D721Med (cell line): ENCODE data around the gene UNCX.
"Not testable (repeated sequence)": the region's sequence is repeated elsewhere in the genome, so short reads cannot be mapped to it uniquely, and the experiment has no call there.

Experiments
- DNase-seq: peaks from one replicate; pipeline ENCODE4 v3.0.0; 2011; ENCODE audit warnings: low spot score; ENCODE audit not compliant: insufficient read length
- FAIRE-seq: peaks from 2 replicates; lab custom pipeline; 2011; peaks lifted over from hg19 to GRCh38; lab: Jason Lieb, UNC
- CTCF ChIP-seq: IDR thresholded peaks from 2 replicates; pipeline ENCODE4 v1.5.1; 2012; ENCODE audit warnings: mild to moderate bottlenecking, control low read depth; ENCODE audit not compliant: insufficient read depth; ENCODE audit errors: missing control alignments

UNCX gene

GRCh38 chr7:1232623-1233332 lies at the start of gene UNCX:
Gene UNCX (plus strand): TSS chr7:1232872. CDS start chr7:1233018, 146 bp downstream.
- no peak for FAIRE-seq
- no peak for TF ChIP-seq CTCF
- peak; percentile 86 for DNase-seq

DNA sequence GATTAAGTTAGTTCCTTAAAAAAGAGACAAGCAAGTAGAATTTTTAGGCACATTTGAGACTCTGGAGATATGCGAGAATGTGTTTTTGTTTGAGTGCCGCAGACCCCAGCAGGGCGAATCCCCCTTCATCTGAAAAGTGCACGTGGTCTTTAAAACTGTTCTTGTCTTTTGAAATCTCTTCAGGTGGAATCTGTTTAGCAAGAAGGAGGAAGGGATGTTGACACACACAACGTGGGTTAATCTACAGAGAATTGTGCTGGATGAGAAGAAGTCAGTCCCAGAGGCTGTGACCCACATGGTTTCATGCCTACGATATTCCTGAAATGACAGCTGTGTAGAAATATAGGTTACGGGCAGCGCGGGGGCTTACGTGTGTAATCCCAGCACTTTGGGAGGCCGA lies 45.5 kb upstream of the UNCX start:
- no peak for FAIRE-seq
- DNase-seq, result no peak
- TF ChIP-seq CTCF, result no peak

DNA sequence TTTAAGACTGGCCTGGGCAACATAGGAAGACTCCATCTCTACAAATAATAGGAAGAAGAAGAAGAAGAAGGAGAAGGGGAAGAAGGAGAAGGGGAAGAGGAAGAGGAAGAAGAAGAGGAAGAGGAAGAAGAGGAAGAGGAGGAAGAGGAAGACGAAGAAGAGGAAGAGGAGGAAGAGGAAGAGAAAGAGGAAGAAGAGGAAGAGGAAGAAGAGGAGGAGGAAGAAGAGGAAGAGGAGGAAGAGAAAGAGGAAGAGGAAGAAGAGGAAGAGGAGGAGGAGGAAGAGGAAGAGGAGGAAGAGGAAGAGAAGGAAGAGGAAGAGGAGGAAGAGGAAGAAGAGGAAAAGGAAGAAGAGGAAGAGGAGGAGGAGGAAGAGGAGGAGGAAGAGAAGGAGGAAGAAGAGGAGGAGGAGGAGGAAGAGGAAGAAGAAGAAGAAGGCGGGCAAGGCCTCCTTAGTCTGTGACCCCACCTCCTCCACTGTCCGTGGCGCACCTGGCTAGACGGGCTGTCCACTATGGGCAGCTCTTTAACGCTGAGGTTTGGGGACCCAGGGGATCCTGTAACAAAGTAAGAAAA lies 43.9 kb upstream of the UNCX start:
- FAIRE-seq (no peak), DNase-seq (no peak)
- TF ChIP-seq CTCF, result no peak

DNA sequence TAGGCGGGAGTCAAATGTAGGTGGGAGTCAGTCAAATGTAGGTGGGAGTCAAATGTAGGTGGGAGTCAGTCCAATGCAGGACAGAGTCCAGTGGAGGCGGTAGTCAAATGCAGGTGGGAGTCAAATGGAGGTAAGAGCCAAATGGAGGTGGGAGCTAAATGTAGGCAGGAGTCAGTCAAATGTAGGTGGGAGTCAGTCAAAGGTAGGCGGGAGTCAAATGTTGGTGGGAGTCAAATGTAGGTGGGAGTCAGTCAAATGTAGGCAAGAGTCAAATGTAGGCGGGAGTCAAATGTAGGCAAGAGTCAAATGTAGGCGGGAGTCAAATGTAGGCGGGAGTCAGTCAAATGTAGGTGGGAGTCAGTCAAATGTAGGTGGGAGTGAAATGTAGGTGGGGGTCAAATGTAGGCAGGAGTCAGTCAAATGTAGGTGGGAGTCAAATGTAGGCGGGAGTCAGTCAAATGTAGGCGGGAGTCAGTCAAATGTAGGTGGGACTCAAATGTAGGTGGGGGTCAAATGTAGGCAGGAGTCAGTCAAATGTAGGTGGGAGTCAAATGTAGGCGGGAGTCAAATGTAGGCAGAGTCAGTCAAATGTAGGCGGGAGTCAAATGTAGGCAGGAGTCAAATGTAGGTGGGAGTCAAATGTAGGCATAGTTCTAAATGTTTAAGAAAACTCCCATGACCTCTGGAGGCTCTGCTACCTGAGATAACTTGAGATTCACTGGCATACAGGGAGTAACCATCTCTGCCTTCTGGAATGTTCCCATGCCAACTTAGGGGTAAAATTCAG lies 42.5 kb upstream of the UNCX start:
- no peak for TF ChIP-seq CTCF
- FAIRE-seq (no peak), DNase-seq (no peak)

- DNase-seq (no peak), FAIRE-seq (no peak)
- no peak for TF ChIP-seq CTCF
Measured at GRCh38 chr7:1192171-1192676, 40.4 kb upstream of the UNCX start.

GRCh38 chr7:1193593-1194424 lies 38.9 kb upstream of the UNCX start:
- peak; percentile 86 for TF ChIP-seq CTCF
- DNase-seq, result peak; percentile 82
- no peak for FAIRE-seq

DNA sequence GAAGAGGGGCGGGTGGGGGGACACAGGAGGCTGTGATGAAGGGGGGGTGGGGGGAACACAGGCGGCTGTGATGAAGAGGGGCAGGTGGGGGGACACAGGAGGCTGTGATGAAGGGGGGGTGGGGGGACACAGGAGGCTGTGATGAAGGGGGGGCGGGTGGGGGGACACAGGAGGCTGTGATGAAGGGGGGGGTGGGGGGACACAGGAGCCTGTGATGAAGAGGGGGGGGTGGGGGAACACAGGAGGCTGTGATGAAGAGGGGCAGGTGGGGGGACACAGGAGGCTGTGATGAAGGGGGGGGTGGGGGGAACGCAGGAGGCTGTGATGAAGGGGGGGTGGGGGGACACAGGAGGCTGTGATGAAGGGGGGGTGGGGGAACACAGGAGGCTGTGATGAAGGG lies 36.2 kb upstream of the UNCX start:
- DNase-seq, FAIRE-seq: not testable (repeated sequence)
